ENCODE results near the gene WFDC1. TPM values are rescaled to one million over a fixed set of nuclear protein-coding genes. Genes with fewer than 3 reads are reported as not detected.

WFDC1 gene
- total and polyA plus RNA-seq, 2 of the 4 experiments (the other 2 are of a cell fraction), result 4.7 to 6.8 TPM

GRCh38 chr16:84360170-84360569, 65.5 kb downstream of the WFDC1 start:
- TF ChIP-seq BHLHE40 (IDR thresholded peaks at IDR 0.05; ENCODE audit: low read depth, low read length) (no peak), CHD1 (IDR thresholded peaks at IDR 0.05; ENCODE audit: low read depth, low read length) (no peak), NFE2L2 (IDR thresholded peaks at IDR 0.05; ENCODE audit: low read depth, low read length) (no peak), ELK1 (IDR thresholded peaks at IDR 0.05; ENCODE audit: borderline replicate concordance, low read depth, low read length) (no peak), MAFK (IDR thresholded peaks at IDR 0.05; ENCODE audit: low read depth, low read length) (no peak), CTCF (conservative IDR thresholded peaks at IDR 0.05; ENCODE audit: low read depth, low read length) (no peak), FOS (IDR thresholded peaks at IDR 0.05; ENCODE audit: low read depth, low read length) (no peak), RFX5 (IDR thresholded peaks at IDR 0.05; ENCODE audit: low read depth, low read length) (no peak), RAD21 (IDR thresholded peaks at IDR 0.05; ENCODE audit: low read length) (no peak), MAZ (IDR thresholded peaks at IDR 0.05; ENCODE audit: borderline replicate concordance, low read depth, low read length) (no peak), MXI1 (IDR thresholded peaks at IDR 0.05; ENCODE audit: borderline replicate concordance, low read depth, low read length) (no peak), SMC3 (IDR thresholded peaks at IDR 0.05; ENCODE audit: low read depth, low read length) (no peak), USF2 (IDR thresholded peaks at IDR 0.05; ENCODE audit: low read depth, low read length) (no peak), POLR2A (IDR thresholded peaks at IDR 0.05; ENCODE audit: low read depth, low read length) (no peak), RCOR1 (IDR thresholded peaks at IDR 0.05; ENCODE audit: insufficient replicate concordance, low read length) (no peak), CEBPB (IDR thresholded peaks at IDR 0.05; ENCODE audit: low read depth, low read length) (no peak)
- Histone ChIP-seq H3K23ac (ENCODE audit: low read depth, low read length) (no peak overlapping the region), H4K8ac (ENCODE audit: low read depth in 2 of 2, low read length in 2 of 2) (no peak overlapping the region), H3K36me3 (ENCODE audit: control insufficient read depth, insufficient read depth, low read length) (no peaks in the 10 kb centered on the region), H3K9me3 (ENCODE audit: control insufficient read depth, insufficient read depth, low read length) (no peaks in the 10 kb centered on the region; the same call in 1 of the 2 replicates), H3K14ac (replicated peaks; ENCODE audit: low read depth, low read length) (no peak overlapping the region), H3K56ac (ENCODE audit: extremely low read depth, insufficient read depth, low read length) (no peak overlapping the region), H3K4me1 (ENCODE audit: control insufficient read depth, insufficient read depth, low read length) (peaks cover 3% of the 10 kb centered on the region; the same call in 1 of the 2 replicates), H3K4me3 (ENCODE audit: insufficient read depth, low read depth, low read length) (no peak overlapping the region), H3K79me1 (ENCODE audit: low read depth in 1 of 2, low read length in 2 of 2) (no peaks in the 10 kb centered on the region), H2BK120ac (ENCODE audit: low read depth, low read length) (no peak overlapping the region), H4K91ac (ENCODE audit: insufficient read depth, low read depth, low read length) (no peak overlapping the region), H3K4ac (ENCODE audit: low read depth, low read length) (no peak overlapping the region), H3K27ac (ENCODE audit: insufficient read depth, low read length) (no peak overlapping the region), H3K18ac (ENCODE audit: low read depth, low read length) (no peak overlapping the region), H2AK9ac (replicated peaks; ENCODE audit: low read depth, low read length, poor library complexity) (no peak overlapping the region), H2AFZ (replicated peaks; ENCODE audit: low read length, poor library complexity) (no peak overlapping the region), H2BK5ac (ENCODE audit: low read depth, low read length, poor library complexity, severe bottlenecking) (no peak overlapping the region), H3K9ac (ENCODE audit: low read depth, low read length) (no peak overlapping the region), H3K4me2 (ENCODE audit: low read depth, low read length) (no peak overlapping the region), H3K9me1 (ENCODE audit: insufficient read depth, low read length) (no peaks in the 10 kb centered on the region), H4K20me1 (ENCODE audit: insufficient read depth, low read length) (peaks cover 2% of the 10 kb centered on the region; the same call in 1 of the 2 replicates), H2BK20ac (ENCODE audit: low read depth, low read length) (no peak overlapping the region), H3K27me3 (ENCODE audit: control insufficient read depth, insufficient read depth, low read length) (peaks cover 58% of the 10 kb centered on the region), H2AK5ac (ENCODE audit: low read depth, low read length) (no peak overlapping the region), H2BK15ac (ENCODE audit: low read depth, low read length) (no peak overlapping the region), H4K5ac (ENCODE audit: low read depth, low read length) (no peak overlapping the region)
- in situ Hi-C loops (cut with MboI; ENCODE audit: low sequenced_read_pairs), result no loop called here
- POLR2A ChIA-PET (ENCODE audit: unreplicated experiment), result no interaction called here
- DNase-seq (peak; percentile 25), ATAC-seq (ENCODE audit: low read depth) (no peak)
- WGBS, 2 experiments (ENCODE audit: extremely low coverage in 2 of 2, insufficient read length in 1 of 2), result 92% methylated on average over 8 of the region's 15 CpGs; no CpG with 5 or more reads in 1 of the 2 experiments
- intact Hi-C loops (cut with micrococcal nuclease), result no loop called here
- no TSS peak for BruUV-seq (replicated peaks)
- CTCF ChIA-PET, result no interaction called here
- dilution Hi-C loops (cut with HindIII; ENCODE audit: low sequenced_read_pairs, unreplicated experiment), result no loop called here

All from IMR-90 (cell line).